Measurements from ENCODE around the gene ATG16L2. TPM values are rescaled to one million over a fixed set of nuclear protein-coding genes. Genes with fewer than 3 reads are reported as not detected.

ATG16L2 gene
- total and polyA plus RNA-seq, 9 of the 15 experiments (the other 6 are each of a cell fraction or from before 2014, with no cell fraction given), result 0.18 to 11.2 (median 6.2) TPM

GRCh38 chr11:72787216-72788104 is 26.8 kb upstream of the ATG16L2 start (continued):
- TF ChIP-seq ZBTB40 (IDR thresholded peaks at IDR 0.05), result peak; percentile 35; the same call in 1 of the 2 replicates
- TF ChIP-seq ZBTB40 (CRISPR knock-in tag; IDR thresholded peaks at IDR 0.05), result no peak
- TF ChIP-seq JUN (IDR thresholded peaks at IDR 0.05; ENCODE audit: borderline replicate concordance, low read depth, low read length), result no peak
- no peak for TF ChIP-seq JUN (CRISPR knock-in tag; IDR thresholded peaks at IDR 0.05; ENCODE audit: borderline replicate concordance)
- TF ChIP-seq YY1 (IDR thresholded peaks at IDR 0.05; ENCODE audit: borderline replicate concordance in 1 of 3, control insufficient read depth in 1 of 3, extremely low read depth in 1 of 3, insufficient read depth in 3 of 3, insufficient read length in 1 of 3, insufficient replicate concordance in 2 of 3, low read depth in 1 of 3, low read length in 2 of 3), result peak in 1 of 3 experiments; percentile 36
- TF ChIP-seq SAFB (IDR thresholded peaks at IDR 0.05; ENCODE audit: borderline replicate concordance, low read depth, low read length), result no peak
- no peak; the same call in 1 of the 2 replicates for TF ChIP-seq ZBTB33 (CRISPR knock-in tag; IDR thresholded peaks at IDR 0.05)
- 0 out of 2 replicates have a peak, but pooled peaks have one; percentile 6 for TF ChIP-seq GATAD2A (IDR thresholded peaks at IDR 0.05)
- TF ChIP-seq LCOR (CRISPR knock-in tag; IDR thresholded peaks at IDR 0.05), result 0 out of 2 replicates have a peak, but pooled peaks have one; percentile 33
- no peak; the same call in 1 of the 2 replicates for TF ChIP-seq NR2C1 (IDR thresholded peaks at IDR 0.05)
- TF ChIP-seq NR2C1 (tag; IDR thresholded peaks at IDR 0.05), result peak; percentile 66; the same call in 1 of the 2 replicates
- no peak for TF ChIP-seq IRF1 (CRISPR knock-in tag; IDR thresholded peaks at IDR 0.05; ENCODE audit: borderline replicate concordance)
- no peak for TF ChIP-seq PHF21A (IDR thresholded peaks at IDR 0.05; ENCODE audit: borderline replicate concordance, low read depth)

All from K562 (cell line).